ENCODE measurements around the gene GALNT2.

The GALNT2 gene

GRCh38 chr1:230050973-230051735 lies 15.9 kb upstream of the GALNT2 start:
- DNase-seq (ENCODE audit: low spot score), result no peak

GRCh38 chr1:230052018-230052417 lies 15.0 kb upstream of the GALNT2 start:
- no peak for DNase-seq (ENCODE audit: low spot score)

GRCh38 chr1:230052665-230053064 lies 14.4 kb upstream of the GALNT2 start:
- no peak for DNase-seq (ENCODE audit: low spot score)

- DNase-seq (ENCODE audit: low spot score), result no peak
Measured at GRCh38 chr1:230054092-230054749, 12.8 kb upstream of the GALNT2 start.

GRCh38 chr1:230056098-230056497 lies 10.9 kb upstream of the GALNT2 start:
- no peak for DNase-seq (ENCODE audit: low spot score)

GRCh38 chr1:230057100-230057499 lies 9.9 kb upstream of the GALNT2 start:
- DNase-seq (ENCODE audit: low spot score), result no peak

GRCh38 chr1:230057681-230058565 lies 9.1 kb upstream of the GALNT2 start:
- DNase-seq (ENCODE audit: low spot score), result no peak

GRCh38 chr1:230058626-230059025 lies 8.4 kb upstream of the GALNT2 start:
- no peak for DNase-seq (ENCODE audit: low spot score)

- no peak for DNase-seq (ENCODE audit: low spot score)
Measured at GRCh38 chr1:230061801-230062200, 5.2 kb upstream of the GALNT2 start.

- DNase-seq (ENCODE audit: low spot score), result no peak
Measured at GRCh38 chr1:230062521-230062920, 4.5 kb upstream of the GALNT2 start.

- DNase-seq (ENCODE audit: low spot score), result no peak
Measured at GRCh38 chr1:230064283-230064682, 2.8 kb upstream of the GALNT2 start.

- DNase-seq (ENCODE audit: low spot score), result no peak
Measured at GRCh38 chr1:230065161-230065560, 1.9 kb upstream of the GALNT2 start.

GRCh38 chr1:230065571-230065970 lies 1.5 kb upstream of the GALNT2 start:
- no peak for DNase-seq (ENCODE audit: low spot score)

GRCh38 chr1:230066031-230066430 lies 1.0 kb upstream of the GALNT2 start:
- no peak for DNase-seq (ENCODE audit: low spot score)

GRCh38 chr1:230067419-230067870 lies 407 bp downstream of the GALNT2 start:
- peak; percentile 45 for DNase-seq (ENCODE audit: low spot score)

GRCh38 chr1:230067871-230068620 lies 1.0 kb downstream of the GALNT2 start:
- peak; percentile 30 for DNase-seq (ENCODE audit: low spot score)

GRCh38 chr1:230068621-230068873 lies 1.5 kb downstream of the GALNT2 start:
- DNase-seq (ENCODE audit: low spot score), result no peak

- no peak for DNase-seq (ENCODE audit: low spot score)
Measured at GRCh38 chr1:230068952-230069684, 2.1 kb downstream of the GALNT2 start.

- DNase-seq (ENCODE audit: low spot score), result peak; percentile 33
Measured at GRCh38 chr1:230069796-230070195, 2.8 kb downstream of the GALNT2 start.

- DNase-seq (ENCODE audit: low spot score), result no peak
Measured at GRCh38 chr1:230070321-230071208, 3.5 kb downstream of the GALNT2 start.

Measured in Ammon's horn (tissue), 1 donor.